B cell (primary cell): ENCODE data around the gene FSTL3.

Experiments
- EZH2 ChIP-seq: IDR thresholded peaks from 2 replicates; pipeline ENCODE4 v1.6.1; 2012; ENCODE audit warnings: borderline replicate concordance, low read depth, mild to moderate bottlenecking, moderate library complexity, low read length; ENCODE audit not compliant: insufficient read depth, poor library complexity, severe bottlenecking
- TF ChIP-seq, protein P1 (sequence below): fragments of 200-600 bp; IDR thresholded peaks from one replicate; pipeline ENCODE4 v1.8.0; 2022; ENCODE audit warnings: antibody characterized with exemption, mild to moderate bottlenecking

DNA sequence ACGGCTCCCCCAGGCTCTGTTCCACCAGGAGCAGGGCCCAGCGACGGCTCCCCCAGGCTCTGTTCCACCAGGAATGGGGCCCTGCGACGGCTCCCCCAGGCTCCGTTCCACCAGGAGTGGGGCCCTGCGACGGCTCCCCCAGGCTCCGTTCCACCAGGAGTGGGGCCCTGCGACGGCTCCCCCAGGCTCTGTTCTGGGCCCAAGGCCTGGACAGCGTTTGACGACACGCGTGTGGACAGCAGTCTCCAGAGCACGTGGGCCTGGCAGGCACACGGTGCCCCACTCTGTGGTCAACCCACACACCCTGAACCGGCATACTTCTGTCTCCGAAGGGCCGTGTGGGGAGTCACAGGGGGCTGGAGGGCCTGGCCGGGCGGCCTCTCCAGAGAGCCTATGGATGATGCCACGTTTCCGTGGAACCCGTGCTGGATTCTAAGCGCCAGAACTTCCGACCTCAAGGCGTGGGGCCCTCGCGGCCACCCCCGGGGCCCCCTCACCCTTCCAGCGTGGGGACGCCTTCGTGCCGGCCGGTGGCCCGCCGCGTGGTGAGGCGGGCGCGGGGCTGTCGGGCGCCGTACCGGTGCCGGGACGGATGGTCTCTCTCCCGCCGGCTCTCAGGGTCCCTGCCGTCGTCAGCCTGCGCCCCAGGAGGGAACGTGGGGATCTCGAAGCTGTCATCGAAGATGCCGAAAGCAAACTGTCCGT is 24.9 kb upstream of the FSTL3 start:
- TF ChIP-seq, protein P1, sequence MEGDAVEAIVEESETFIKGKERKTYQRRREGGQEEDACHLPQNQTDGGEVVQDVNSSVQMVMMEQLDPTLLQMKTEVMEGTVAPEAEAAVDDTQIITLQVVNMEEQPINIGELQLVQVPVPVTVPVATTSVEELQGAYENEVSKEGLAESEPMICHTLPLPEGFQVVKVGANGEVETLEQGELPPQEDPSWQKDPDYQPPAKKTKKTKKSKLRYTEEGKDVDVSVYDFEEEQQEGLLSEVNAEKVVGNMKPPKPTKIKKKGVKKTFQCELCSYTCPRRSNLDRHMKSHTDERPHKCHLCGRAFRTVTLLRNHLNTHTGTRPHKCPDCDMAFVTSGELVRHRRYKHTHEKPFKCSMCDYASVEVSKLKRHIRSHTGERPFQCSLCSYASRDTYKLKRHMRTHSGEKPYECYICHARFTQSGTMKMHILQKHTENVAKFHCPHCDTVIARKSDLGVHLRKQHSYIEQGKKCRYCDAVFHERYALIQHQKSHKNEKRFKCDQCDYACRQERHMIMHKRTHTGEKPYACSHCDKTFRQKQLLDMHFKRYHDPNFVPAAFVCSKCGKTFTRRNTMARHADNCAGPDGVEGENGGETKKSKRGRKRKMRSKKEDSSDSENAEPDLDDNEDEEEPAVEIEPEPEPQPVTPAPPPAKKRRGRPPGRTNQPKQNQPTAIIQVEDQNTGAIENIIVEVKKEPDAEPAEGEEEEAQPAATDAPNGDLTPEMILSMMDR, result no peak
- no peak for TF ChIP-seq EZH2
